Upper lobe of left lung (tissue), 4 donors: ENCODE measurements around the gene RAP1B.

ENCODE experiments used
- CTCF ChIP-seq, 6 experiments: fragments of 450-650 bp in 4 of 6; fragments of 200-600 bp in 2 of 6; sonication (generic) in 2 of 6; IDR thresholded peaks; one replicate each; pipeline ENCODE4 v1.5.1; 2016 to 2019; ENCODE audit warnings: antibody characterized with exemption in 6 of 6
- POLR2A ChIP-seq, 4 donors: fragments of 450-650 bp; IDR thresholded peaks; one replicate each; pipeline ENCODE4 v1.5.1; 2016 to 2017; ENCODE audit warnings: antibody characterized with exemption in 4 of 4, mild to moderate bottlenecking in 2 of 4

- TF ChIP-seq CTCF (IDR thresholded peaks at IDR 0.05) = no peak
- no peak for TF ChIP-seq POLR2A (IDR thresholded peaks at IDR 0.05)
Observed at GRCh38 chr12:68627673-68628319, 17.1 kb downstream of the RAP1B start.
